Endothelial cell of umbilical vein (primary cell): Measurements from ENCODE around the gene CCSER2. TPM values are rescaled to one million over a fixed set of nuclear protein-coding genes. Genes with fewer than 3 reads are reported as not detected.

Experiments used
- BruUV-seq: library from RNA; stranded (reverse); fragments of 400-500 nt; replicated peaks from 2 replicates; lab custom pipeline; 2021; lab: Mats Ljungman, UMichigan
- CTCF ChIA-PET: fragments of 300-600, 350-600 bp; sonication (Branson Sonifier 250); formaldehyde crosslinking; loops from one replicate; lab custom pipeline; 2021; ENCODE audit warnings: antibody characterized with exemption, inconsistent platforms; lab: Charles Lee
- POLR2A ChIA-PET: fragments of 300-600, 350-600 bp; sonication (Branson Sonifier 250); formaldehyde crosslinking; loops from one replicate; lab custom pipeline; 2021; ENCODE audit warnings: antibody characterized with exemption, inconsistent platforms; lab: Charles Lee
- DNase-seq: peaks from one replicate; pipeline ENCODE4 v3.0.0-alpha.2; 2011; ENCODE audit warnings: low read depth, low spot score
- FAIRE-seq: peaks from 2 replicates; lab custom pipeline; 2011; peaks lifted over from hg19 to GRCh38; lab: Jason Lieb, UNC
- H2AFZ ChIP-seq: 2 replicates; pipeline ENCODE4 v1.6.0; 2012; ENCODE audit warnings: low read depth, low read length, control low read depth, inconsistent platforms
- H3K27ac ChIP-seq: 2 replicates; pipeline ENCODE4 v1.5.1; 2011; ENCODE audit warnings: low read depth, mild to moderate bottlenecking, control low read depth, low read length, moderate library complexity; ENCODE audit not compliant: insufficient read depth
- H3K27me3 ChIP-seq, 2 experiments: 2 replicates each; pipeline versions ENCODE4 v1.6.0 to v1.6.1; 2011; ENCODE audit warnings: low read length in 2 of 2, mixed read lengths in 1 of 2; ENCODE audit not compliant: control insufficient read depth in 2 of 2, insufficient read depth in 2 of 2
- H3K36me3 ChIP-seq, 2 experiments: 2 replicates in 1 of 2; 3 replicates in 1 of 2; pipeline ENCODE4 v1.5.1; 2011; ENCODE audit warnings: low read length in 2 of 2, mild to moderate bottlenecking in 1 of 2, moderate library complexity in 1 of 2; ENCODE audit not compliant: control insufficient read depth in 2 of 2, insufficient read depth in 2 of 2; ENCODE audit errors: extremely low read depth in 1 of 2
- H3K4me1 ChIP-seq: 3 replicates; pipeline ENCODE4 v1.5.1; 2011; ENCODE audit warnings: mild to moderate bottlenecking, low read length; ENCODE audit not compliant: control insufficient read depth, insufficient read depth; ENCODE audit errors: extremely low read depth
- H3K4me2 ChIP-seq: 2 replicates; pipeline ENCODE4 v1.6.1; 2011; ENCODE audit warnings: low read length, control low read depth, mixed read lengths; ENCODE audit not compliant: insufficient read depth
- H3K4me3 ChIP-seq, 3 experiments: fragments of 200-600 bp in 1 of 3; sonication (generic), shearing (Covaris generic) in 1 of 3; replicated peaks in 1 of 3; 2 replicates each; pipeline ENCODE4 v1.5.1; 2011 to 2016; ENCODE audit warnings: control low read depth in 3 of 3, low read length in 3 of 3, mild to moderate bottlenecking in 2 of 3, inconsistent platforms in 1 of 3, low read depth in 1 of 3, moderate library complexity in 1 of 3; ENCODE audit not compliant: insufficient read depth in 1 of 3
- H3K79me2 ChIP-seq: 2 replicates; pipeline ENCODE4 v1.6.0; 2012; ENCODE audit warnings: low read length, inconsistent platforms; ENCODE audit not compliant: control insufficient read depth, insufficient read depth
- H3K9ac ChIP-seq: replicated peaks from 2 replicates; pipeline ENCODE3; 2011; ENCODE audit warnings: low read length, control low read depth; ENCODE audit not compliant: insufficient read depth; ENCODE audit errors: extremely low read depth
- H3K9me1 ChIP-seq: replicated peaks from 3 replicates; pipeline ENCODE4 v1.6.0; 2011; ENCODE audit warnings: mild to moderate bottlenecking, low read length; ENCODE audit not compliant: control insufficient read depth, insufficient read depth; ENCODE audit errors: extremely low read depth
- H3K9me3 ChIP-seq: replicated peaks from 2 replicates; pipeline ENCODE4 v1.5.1; 2012; ENCODE audit warnings: low read length, inconsistent platforms; ENCODE audit not compliant: control insufficient read depth, insufficient read depth
- H4K20me1 ChIP-seq: replicated peaks from 2 replicates; pipeline ENCODE3; 2011; ENCODE audit warnings: mild to moderate bottlenecking, low read length; ENCODE audit not compliant: control insufficient read depth, insufficient read depth; ENCODE audit errors: extremely low read depth
- EZH2 ChIP-seq: IDR thresholded peaks from 2 replicates; pipeline ENCODE4 v1.6.1; 2012; ENCODE audit warnings: borderline replicate concordance, low read depth, mild to moderate bottlenecking, moderate library complexity, low read length, inconsistent platforms; ENCODE audit not compliant: severe bottlenecking
- FOS ChIP-seq: IDR thresholded peaks from 2 replicates; pipeline ENCODE4 v1.6.1; 2011; ENCODE audit warnings: mild to moderate bottlenecking, low read length, moderate library complexity, borderline replicate concordance; ENCODE audit not compliant: insufficient read depth
- GATA2 ChIP-seq: IDR thresholded peaks from 2 replicates; pipeline ENCODE4 v1.7.0; 2011; ENCODE audit warnings: low read depth, mild to moderate bottlenecking, moderate library complexity, mixed read lengths, low read length; ENCODE audit not compliant: insufficient read length, insufficient read depth
- JUN ChIP-seq: IDR thresholded peaks from 2 replicates; pipeline ENCODE4 v1.6.1; 2011; ENCODE audit warnings: borderline replicate concordance, low read depth; ENCODE audit not compliant: insufficient read length, insufficient read depth
- MYC ChIP-seq: IDR thresholded peaks from one replicate; pipeline ENCODE4 v1.6.1; 2011; ENCODE audit warnings: mild to moderate bottlenecking, low read depth, low read length
- POLR2A ChIP-seq: IDR thresholded peaks from 2 replicates; pipeline ENCODE4 v1.6.1; 2012; ENCODE audit warnings: low read depth, mild to moderate bottlenecking, control low read depth, low read length
- POLR2AphosphoS5 ChIP-seq: IDR thresholded peaks from 2 replicates; pipeline ENCODE4 v1.6.1; 2012; ENCODE audit warnings: low read depth, mild to moderate bottlenecking, control low read depth, low read length, moderate library complexity; ENCODE audit not compliant: insufficient read depth
- dilution Hi-C: fragments of 300-500 bp; cut with MboI; formaldehyde crosslinking; loops from one replicate; pipeline ENCODE4 v1.15.0; 2019; ENCODE audit warnings: low sequenced_read_pairs; ENCODE audit not compliant: extremely low pct_ligation_motif_present
- intact Hi-C: fragments of 100-400 bp; cut with micrococcal nuclease; formaldehyde crosslinking; loops from one replicate; pipeline ENCODE4 v1.10.0; 2022
- polyA plus RNA-seq, 4 experiments: library from polyadenylated mRNA; depleted of rRNA in 3 of 4; stranded (reverse) in 3 of 4; unstranded in 1 of 4; fragments of >200 nt; gene quantifications; 2 replicates each; pipeline versions ENCODE4 v1.2.1 to v1.2.3, GENCODE V29; 2011 to 2012; ENCODE audit warnings: missing spikeins in 1 of 4
- total RNA-seq: library from RNA; stranded (reverse); gene quantifications from 2 replicates; pipeline ENCODE4 v1.2.3, GENCODE V29; 2021
- TF ChIP-seq, protein P1 (sequence below), 2 donors: IDR thresholded peaks; 1 replicate in 1 of 2; 2 replicates in 1 of 2; pipeline ENCODE4 v1.5.1; 2011; ENCODE audit warnings: low read length in 2 of 2, mild to moderate bottlenecking in 2 of 2, moderate library complexity in 2 of 2, control low read depth in 1 of 2, inconsistent platforms in 1 of 2, low read depth in 1 of 2; ENCODE audit not compliant: insufficient read depth in 1 of 2; ENCODE audit errors: extremely low read depth in 1 of 2
- TF ChIP-seq, protein P2 (sequence below): IDR thresholded peaks from 2 replicates; pipeline ENCODE4 v1.6.1; 2011; ENCODE audit not compliant: insufficient read depth, insufficient read length

Gene CCSER2
- total and polyA plus RNA-seq, 2 donors (not counting 3 experiments of a cell fraction or from before 2014, with no cell fraction given): 14.5 to 49.3 TPM

DNA sequence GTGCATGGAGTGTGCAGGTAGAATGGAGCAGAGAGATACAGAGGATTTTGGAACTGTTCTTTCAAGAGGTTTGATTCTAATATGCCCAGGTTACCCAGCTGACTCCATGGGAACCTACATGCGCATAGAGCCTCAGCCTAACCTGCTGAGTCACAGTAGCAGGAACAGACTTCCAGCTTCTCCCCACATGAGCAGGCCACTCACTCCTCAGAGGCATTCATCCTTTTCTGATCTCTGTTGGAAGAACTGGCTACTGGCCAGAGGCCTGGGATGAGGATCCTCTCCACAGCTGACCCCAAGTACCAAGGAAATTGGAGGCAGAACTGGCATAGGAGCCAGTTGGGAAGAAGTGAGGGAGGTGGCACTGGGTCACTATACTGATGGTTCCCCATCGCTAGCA lies 17.9 kb upstream of the CCSER2 start:
- H3K36me3 ChIP-seq: no peaks in the 10 kb centered on the region

More for the DNA sequence above, 17.9 kb upstream of the CCSER2 start:
- dilution Hi-C loops (no loop called here), intact Hi-C loops (no loop called here)
- H3K4me3 ChIP-seq: no peak overlapping the region
- H4K20me1 ChIP-seq: no peaks in the 10 kb centered on the region
- H3K4me2 ChIP-seq: no peak overlapping the region
- H3K9me1 ChIP-seq: no peaks in the 10 kb centered on the region
- POLR2A ChIA-PET: no interaction called here
- peaks cover 44% of the 10 kb centered on the region for H3K4me1 ChIP-seq
- TF ChIP-seq MYC (no peak), EZH2 (no peak), POLR2A (no peak), GATA2 (no peak), JUN (no peak), FOS (peak; percentile 12), POLR2AphosphoS5 (peak; percentile 17)
- TF ChIP-seq, protein P1, sequence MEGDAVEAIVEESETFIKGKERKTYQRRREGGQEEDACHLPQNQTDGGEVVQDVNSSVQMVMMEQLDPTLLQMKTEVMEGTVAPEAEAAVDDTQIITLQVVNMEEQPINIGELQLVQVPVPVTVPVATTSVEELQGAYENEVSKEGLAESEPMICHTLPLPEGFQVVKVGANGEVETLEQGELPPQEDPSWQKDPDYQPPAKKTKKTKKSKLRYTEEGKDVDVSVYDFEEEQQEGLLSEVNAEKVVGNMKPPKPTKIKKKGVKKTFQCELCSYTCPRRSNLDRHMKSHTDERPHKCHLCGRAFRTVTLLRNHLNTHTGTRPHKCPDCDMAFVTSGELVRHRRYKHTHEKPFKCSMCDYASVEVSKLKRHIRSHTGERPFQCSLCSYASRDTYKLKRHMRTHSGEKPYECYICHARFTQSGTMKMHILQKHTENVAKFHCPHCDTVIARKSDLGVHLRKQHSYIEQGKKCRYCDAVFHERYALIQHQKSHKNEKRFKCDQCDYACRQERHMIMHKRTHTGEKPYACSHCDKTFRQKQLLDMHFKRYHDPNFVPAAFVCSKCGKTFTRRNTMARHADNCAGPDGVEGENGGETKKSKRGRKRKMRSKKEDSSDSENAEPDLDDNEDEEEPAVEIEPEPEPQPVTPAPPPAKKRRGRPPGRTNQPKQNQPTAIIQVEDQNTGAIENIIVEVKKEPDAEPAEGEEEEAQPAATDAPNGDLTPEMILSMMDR (IDR thresholded peaks at IDR 0.05; ENCODE audit: extremely low read depth in 1 of 2, insufficient read depth in 1 of 2, low read depth in 1 of 2, low read length in 2 of 2): no peak
- TF ChIP-seq, protein P2, sequence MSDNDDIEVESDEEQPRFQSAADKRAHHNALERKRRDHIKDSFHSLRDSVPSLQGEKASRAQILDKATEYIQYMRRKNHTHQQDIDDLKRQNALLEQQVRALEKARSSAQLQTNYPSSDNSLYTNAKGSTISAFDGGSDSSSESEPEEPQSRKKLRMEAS: no peak
- H2AFZ ChIP-seq: peak overlapping the region; percentile 11
- CTCF ChIA-PET: interaction anchor here (1.0 to 3.0 kb wide), 3 partner anchors 24 to 226 kb away, joined by 5 to 20 read pairs (median 6); no protein-coding TSS in a partner anchor
- H3K9me3 ChIP-seq: no peaks in the 10 kb centered on the region
- no peaks in the 10 kb centered on the region for H3K79me2 ChIP-seq
- DNase-seq (no peak), FAIRE-seq (peak; percentile 59)
- no TSS peak for BruUV-seq
- H3K27me3 ChIP-seq: no peaks in the 10 kb centered on the region
- H3K9ac ChIP-seq: no peak overlapping the region
- peak overlapping the region; percentile 52 for H3K27ac ChIP-seq
